K562 (cell line): Measurements from ENCODE around the gene TRAF1. TPM values are rescaled to one million over a fixed set of nuclear protein-coding genes. Genes with fewer than 3 reads are reported as not detected.

ENCODE experiments used
- BMI1 ChIP-seq: fragments of 150-350 bp; IDR thresholded peaks from 2 replicates; pipeline ENCODE4 v1.6.1; 2014; ENCODE audit warnings: low read length
- CHD2 ChIP-seq: IDR thresholded peaks from 2 replicates; pipeline ENCODE4 v1.6.1; 2011; ENCODE audit warnings: low read depth, low read length
- FOXA1 ChIP-seq: fragments of 450-650 bp; IDR thresholded peaks from 2 replicates; pipeline ENCODE4 v1.6.1; 2016; ENCODE audit warnings: mild to moderate bottlenecking, borderline replicate concordance
- FOXK2 ChIP-seq, 2 experiments: fragments of 450-650 bp; IDR thresholded peaks in 1 of 2; conservative IDR thresholded peaks in 1 of 2; 2 replicates each; pipeline ENCODE4 v1.6.1; 2016; ENCODE audit warnings: low read depth in 2 of 2, mild to moderate bottlenecking in 1 of 2
- FOXP1 ChIP-seq: sonication (generic); formaldehyde crosslinking; IDR thresholded peaks from 2 replicates; pipeline ENCODE4 v1.8.0; 2022; ENCODE audit warnings: mild to moderate bottlenecking, missing genetic modification reagents
- MXI1 ChIP-seq: IDR thresholded peaks from 2 replicates; pipeline ENCODE4 v1.6.1; 2011; ENCODE audit warnings: low read depth, mild to moderate bottlenecking, improper control_type of control experiment, low read length
- PTRF ChIP-seq: fragments of 450-650 bp; IDR thresholded peaks from 2 replicates; pipeline ENCODE4 v1.6.1; 2016; ENCODE audit warnings: mild to moderate bottlenecking, missing genetic modification characterization, missing compliant biosample characterization
- RBFOX2 ChIP-seq: fragments of 200-400 bp; formaldehyde crosslinking; IDR thresholded peaks from 2 replicates; pipeline ENCODE4 v1.6.1; 2017; ENCODE audit warnings: low read depth, mild to moderate bottlenecking, low read length, moderate library complexity
- SAFB2 ChIP-seq: fragments of 200-400 bp; formaldehyde crosslinking; IDR thresholded peaks from 2 replicates; pipeline ENCODE4 v1.6.1; 2018; ENCODE audit warnings: borderline replicate concordance, low read length, low read depth, moderate library complexity; ENCODE audit not compliant: severe bottlenecking
- XRCC3 ChIP-seq: fragments of 450-650 bp; IDR thresholded peaks from 2 replicates; pipeline ENCODE4 v1.6.1; 2017; ENCODE audit warnings: mild to moderate bottlenecking, moderate library complexity
- polyA plus RNA-seq, 8 experiments: library from polyadenylated mRNA; depleted of rRNA in 4 of 8; stranded (reverse) in 5 of 8; unstranded in 3 of 8; fragments of >200 nt; fragmentation: Nextera tagmentation in 2 of 8; fragmentation: Illumina TruSeq in 1 of 8; extraction: Ambion mirVana in 2 of 8; extraction: Trizol in 1 of 8; gene quantifications; 2 replicates each; pipeline versions ENCODE4 v1.2.1 to v1.2.3, GENCODE V29; 2011 to 2014; ENCODE audit warnings: inconsistent platforms in 1 of 8, missing spikeins in 1 of 8
- total RNA-seq, 7 experiments: library from RNA; depleted of rRNA in 6 of 7; stranded (reverse); fragments of >200 nt in 6 of 7; fragmentation: Illumina TruSeq in 2 of 7; extraction: Trizol in 2 of 7; gene quantifications; 2 replicates each; pipeline versions ENCODE4 v1.2.1 to v1.2.3, GENCODE V29; 2011 to 2021; ENCODE audit warnings: low replicate concordance in 1 of 7
- TF ChIP-seq, protein P1 (sequence below): sonication (generic); formaldehyde crosslinking; IDR thresholded peaks from 2 replicates; pipeline ENCODE4 v1.8.1; 2023; ENCODE audit warnings: mild to moderate bottlenecking, missing genetic modification reagents
- TF ChIP-seq, protein P2 (sequence below), 2 experiments: fragments of 450-650 bp; formaldehyde crosslinking in 1 of 2; IDR thresholded peaks; 2 replicates each; pipeline versions ENCODE4 v1.4.0 to v1.6.1; 2014 to 2020; ENCODE audit warnings: mild to moderate bottlenecking in 2 of 2, borderline replicate concordance in 1 of 2, low read depth in 1 of 2
- TF ChIP-seq, protein P3 (sequence below): fragments of 450-650 bp; IDR thresholded peaks from 2 replicates; pipeline ENCODE4 v1.6.1; 2016
- TF ChIP-seq, protein P4 (sequence below): sonication (generic); formaldehyde crosslinking; IDR thresholded peaks from 2 replicates; pipeline ENCODE4 v1.8.1; 2023; ENCODE audit warnings: mild to moderate bottlenecking, missing genetic modification reagents, moderate library complexity

TRAF1 gene
- total and polyA plus RNA-seq, 9 of the 15 experiments (the other 6 are each of a cell fraction or from before 2014, with no cell fraction given), result 0.01 to 1.1 (median 0.04) TPM; not detected in 2

DNA sequence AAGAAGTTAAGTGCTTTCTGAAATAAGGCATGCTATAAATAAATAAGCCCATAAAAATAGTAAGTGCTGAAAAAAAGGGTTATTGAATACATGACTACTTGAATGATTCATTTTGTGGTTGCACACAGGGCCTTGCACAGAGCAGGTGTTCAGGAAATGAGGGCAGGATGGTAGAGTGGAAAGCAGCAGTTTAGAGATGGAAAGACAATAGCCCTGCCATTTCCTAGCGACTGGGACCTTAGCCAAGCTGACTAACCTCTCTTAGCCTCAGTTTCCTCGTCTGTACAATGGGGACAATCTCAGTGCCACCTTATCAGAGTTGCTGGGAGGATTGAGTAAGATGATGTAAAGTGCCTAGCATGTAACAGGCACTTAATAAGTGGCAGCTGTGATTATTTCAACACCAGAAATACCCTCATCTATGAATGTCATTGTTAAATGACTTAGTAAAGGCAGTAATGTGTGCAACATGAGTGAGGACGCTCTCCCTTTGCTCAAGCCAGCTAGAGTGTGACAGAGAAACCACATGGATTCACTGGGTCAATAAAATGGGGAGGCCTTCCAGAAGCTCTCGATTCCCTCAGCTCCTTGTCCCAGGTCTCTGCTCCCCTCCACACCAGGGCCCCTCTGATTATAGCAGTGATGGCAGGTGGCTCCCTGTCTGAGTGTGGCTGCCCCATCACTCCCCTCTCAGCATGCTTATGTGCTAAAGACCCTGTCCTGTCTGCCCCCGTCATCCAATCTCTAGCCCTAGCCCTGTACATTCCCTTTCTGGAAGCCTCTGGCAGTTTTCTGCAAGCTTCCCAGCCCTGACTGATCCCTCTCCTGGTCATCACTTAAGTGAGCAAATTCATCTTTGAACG lies 33.6 kb downstream of the TRAF1 start (continued):
- TF ChIP-seq, protein P1, sequence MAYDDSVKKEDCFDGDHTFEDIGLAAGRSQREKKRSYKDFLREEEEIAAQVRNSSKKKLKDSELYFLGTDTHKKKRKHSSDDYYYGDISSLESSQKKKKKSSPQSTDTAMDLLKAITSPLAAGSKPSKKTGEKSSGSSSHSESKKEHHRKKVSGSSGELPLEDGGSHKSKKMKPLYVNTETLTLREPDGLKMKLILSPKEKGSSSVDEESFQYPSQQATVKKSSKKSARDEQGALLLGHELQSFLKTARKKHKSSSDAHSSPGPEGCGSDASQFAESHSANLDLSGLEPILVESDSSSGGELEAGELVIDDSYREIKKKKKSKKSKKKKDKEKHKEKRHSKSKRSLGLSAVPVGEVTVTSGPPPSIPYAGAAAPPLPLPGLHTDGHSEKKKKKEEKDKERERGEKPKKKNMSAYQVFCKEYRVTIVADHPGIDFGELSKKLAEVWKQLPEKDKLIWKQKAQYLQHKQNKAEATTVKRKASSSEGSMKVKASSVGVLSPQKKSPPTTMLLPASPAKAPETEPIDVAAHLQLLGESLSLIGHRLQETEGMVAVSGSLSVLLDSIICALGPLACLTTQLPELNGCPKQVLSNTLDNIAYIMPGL, result peak; percentile 78; the same call in 1 of the 2 replicates
- TF ChIP-seq CHD2 (no peak), FOXK2 (conservative IDR thresholded peaks at IDR 0.05 in 1 of 2, IDR thresholded peaks at IDR 0.05 in 1 of 2; ENCODE audit: low read depth in 2 of 2) (no peak), PTRF (tag) (no peak), RBFOX2 (no peak), BMI1 (no peak), XRCC3 (no peak), FOXA1 (no peak), FOXP1 (no peak), SAFB2 (no peak), MXI1 (0 out of 2 replicates have a peak, but pooled peaks have one; percentile 19)
- TF ChIP-seq, protein P2, sequence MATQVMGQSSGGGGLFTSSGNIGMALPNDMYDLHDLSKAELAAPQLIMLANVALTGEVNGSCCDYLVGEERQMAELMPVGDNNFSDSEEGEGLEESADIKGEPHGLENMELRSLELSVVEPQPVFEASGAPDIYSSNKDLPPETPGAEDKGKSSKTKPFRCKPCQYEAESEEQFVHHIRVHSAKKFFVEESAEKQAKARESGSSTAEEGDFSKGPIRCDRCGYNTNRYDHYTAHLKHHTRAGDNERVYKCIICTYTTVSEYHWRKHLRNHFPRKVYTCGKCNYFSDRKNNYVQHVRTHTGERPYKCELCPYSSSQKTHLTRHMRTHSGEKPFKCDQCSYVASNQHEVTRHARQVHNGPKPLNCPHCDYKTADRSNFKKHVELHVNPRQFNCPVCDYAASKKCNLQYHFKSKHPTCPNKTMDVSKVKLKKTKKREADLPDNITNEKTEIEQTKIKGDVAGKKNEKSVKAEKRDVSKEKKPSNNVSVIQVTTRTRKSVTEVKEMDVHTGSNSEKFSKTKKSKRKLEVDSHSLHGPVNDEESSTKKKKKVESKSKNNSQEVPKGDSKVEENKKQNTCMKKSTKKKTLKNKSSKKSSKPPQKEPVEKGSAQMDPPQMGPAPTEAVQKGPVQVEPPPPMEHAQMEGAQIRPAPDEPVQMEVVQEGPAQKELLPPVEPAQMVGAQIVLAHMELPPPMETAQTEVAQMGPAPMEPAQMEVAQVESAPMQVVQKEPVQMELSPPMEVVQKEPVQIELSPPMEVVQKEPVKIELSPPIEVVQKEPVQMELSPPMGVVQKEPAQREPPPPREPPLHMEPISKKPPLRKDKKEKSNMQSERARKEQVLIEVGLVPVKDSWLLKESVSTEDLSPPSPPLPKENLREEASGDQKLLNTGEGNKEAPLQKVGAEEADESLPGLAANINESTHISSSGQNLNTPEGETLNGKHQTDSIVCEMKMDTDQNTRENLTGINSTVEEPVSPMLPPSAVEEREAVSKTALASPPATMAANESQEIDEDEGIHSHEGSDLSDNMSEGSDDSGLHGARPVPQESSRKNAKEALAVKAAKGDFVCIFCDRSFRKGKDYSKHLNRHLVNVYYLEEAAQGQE (IDR thresholded peaks at IDR 0.05; ENCODE audit: borderline replicate concordance), result no peak
- TF ChIP-seq, protein P2 (CRISPR knock-in tag; IDR thresholded peaks at IDR 0.05; ENCODE audit: low read depth), result no peak
- TF ChIP-seq, protein P3, sequence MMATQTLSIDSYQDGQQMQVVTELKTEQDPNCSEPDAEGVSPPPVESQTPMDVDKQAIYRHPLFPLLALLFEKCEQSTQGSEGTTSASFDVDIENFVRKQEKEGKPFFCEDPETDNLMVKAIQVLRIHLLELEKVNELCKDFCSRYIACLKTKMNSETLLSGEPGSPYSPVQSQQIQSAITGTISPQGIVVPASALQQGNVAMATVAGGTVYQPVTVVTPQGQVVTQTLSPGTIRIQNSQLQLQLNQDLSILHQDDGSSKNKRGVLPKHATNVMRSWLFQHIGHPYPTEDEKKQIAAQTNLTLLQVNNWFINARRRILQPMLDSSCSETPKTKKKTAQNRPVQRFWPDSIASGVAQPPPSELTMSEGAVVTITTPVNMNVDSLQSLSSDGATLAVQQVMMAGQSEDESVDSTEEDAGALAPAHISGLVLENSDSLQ, result no peak
- TF ChIP-seq, protein P4, sequence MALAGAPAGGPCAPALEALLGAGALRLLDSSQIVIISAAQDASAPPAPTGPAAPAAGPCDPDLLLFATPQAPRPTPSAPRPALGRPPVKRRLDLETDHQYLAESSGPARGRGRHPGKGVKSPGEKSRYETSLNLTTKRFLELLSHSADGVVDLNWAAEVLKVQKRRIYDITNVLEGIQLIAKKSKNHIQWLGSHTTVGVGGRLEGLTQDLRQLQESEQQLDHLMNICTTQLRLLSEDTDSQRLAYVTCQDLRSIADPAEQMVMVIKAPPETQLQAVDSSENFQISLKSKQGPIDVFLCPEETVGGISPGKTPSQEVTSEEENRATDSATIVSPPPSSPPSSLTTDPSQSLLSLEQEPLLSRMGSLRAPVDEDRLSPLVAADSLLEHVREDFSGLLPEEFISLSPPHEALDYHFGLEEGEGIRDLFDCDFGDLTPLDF (CRISPR knock-in tag), result peak; percentile 53; the same call in 1 of the 2 replicates
